ENCODE measurements around the gene AHDC1.

The AHDC1 gene

DNA sequence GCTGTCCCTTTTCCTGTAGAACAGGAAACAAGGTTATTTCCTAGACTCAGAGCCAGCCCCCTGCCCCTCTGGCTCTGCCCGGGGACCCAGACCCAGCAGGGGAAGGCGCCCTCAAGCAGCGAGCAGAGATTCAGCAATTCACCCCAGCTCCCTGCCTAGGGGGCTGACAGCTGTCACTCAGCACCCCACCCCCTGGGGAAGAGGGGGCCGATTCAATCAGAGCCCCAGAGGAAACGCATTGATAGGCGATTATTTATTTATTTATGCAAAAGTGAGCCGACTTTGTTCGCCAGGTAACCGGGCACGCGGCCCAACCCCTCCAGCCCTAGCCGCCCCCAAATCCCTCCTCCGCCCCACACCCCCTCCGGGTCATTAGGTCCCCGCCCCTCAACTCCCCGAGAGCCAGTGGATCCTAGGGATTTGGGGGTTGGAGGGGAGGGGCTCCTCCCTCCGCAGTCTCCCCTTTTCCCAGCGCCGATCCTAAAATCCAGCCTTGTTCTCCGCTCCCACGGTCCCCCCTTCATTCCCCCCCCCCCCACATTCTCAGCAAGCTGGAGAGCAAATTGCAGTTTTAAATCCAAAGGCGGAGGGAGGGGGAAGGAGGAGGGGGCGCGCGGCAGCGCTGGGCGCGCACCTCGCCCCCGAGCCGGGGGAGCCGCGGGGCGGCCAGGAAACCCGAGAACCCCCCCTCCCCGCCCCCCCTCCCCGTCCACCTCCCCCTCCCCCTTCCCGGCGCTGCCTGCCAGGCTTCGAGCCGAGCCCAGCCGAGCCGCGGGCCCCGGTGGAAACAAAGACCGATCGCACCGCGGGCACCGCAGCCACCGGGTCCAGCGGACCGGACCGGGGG is 1.3 kb downstream of the AHDC1 start:
- peak; percentile 33 for DNase-seq
- in situ Hi-C loops (cut with HindIII; ENCODE audit: low pct_ligation_motif_present, low pct_unique_long_range_greater_than_20kb, low sequenced_read_pairs) = no loop called here

- no peak for DNase-seq
- in situ Hi-C loops (cut with HindIII; ENCODE audit: low pct_ligation_motif_present, low pct_unique_long_range_greater_than_20kb, low sequenced_read_pairs) = no loop called here
Measured at GRCh38 chr1:27601771-27602461, 2.0 kb downstream of the AHDC1 start.

- in situ Hi-C loops (cut with HindIII; ENCODE audit: low pct_ligation_motif_present, low pct_unique_long_range_greater_than_20kb, low sequenced_read_pairs) = no loop called here
- no peak for DNase-seq
Measured at GRCh38 chr1:27601321-27601770, 2.6 kb downstream of the AHDC1 start.

DNA sequence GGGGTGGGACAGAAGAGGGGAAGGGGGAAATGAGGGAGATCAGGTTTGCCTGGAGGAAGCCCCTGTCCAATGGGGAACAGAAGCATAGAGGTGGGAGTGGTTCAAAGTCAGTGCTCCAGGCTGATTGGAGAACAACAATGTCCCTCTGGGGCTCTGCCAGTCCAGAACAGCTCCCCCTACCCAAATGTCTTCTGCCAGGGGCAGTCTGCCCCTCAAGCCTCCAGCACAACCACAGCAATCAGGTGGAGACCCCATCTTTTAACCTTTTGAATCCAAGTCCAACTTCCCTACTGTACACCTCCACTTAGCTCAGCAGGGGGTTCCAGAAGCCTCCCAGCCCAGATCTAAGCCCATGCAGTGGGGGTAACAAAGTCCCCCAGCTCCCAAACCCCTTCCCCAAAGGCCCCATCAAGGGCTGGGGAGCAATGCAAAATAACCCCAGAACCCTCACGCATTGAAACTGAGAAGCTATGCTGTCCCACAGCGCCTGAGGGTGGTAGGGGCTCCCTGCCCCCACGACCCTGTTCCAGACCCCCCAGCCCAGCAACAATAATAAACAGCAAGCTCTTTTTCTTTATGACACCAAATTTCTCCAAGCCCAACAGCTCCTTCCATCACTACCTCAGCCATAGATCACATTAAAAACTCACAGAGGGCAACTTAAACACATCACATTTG is 3.3 kb downstream of the AHDC1 start:
- in situ Hi-C loops (cut with HindIII; ENCODE audit: low pct_ligation_motif_present, low pct_unique_long_range_greater_than_20kb, low sequenced_read_pairs) = no loop called here
- DNase-seq = peak; percentile 19

DNA sequence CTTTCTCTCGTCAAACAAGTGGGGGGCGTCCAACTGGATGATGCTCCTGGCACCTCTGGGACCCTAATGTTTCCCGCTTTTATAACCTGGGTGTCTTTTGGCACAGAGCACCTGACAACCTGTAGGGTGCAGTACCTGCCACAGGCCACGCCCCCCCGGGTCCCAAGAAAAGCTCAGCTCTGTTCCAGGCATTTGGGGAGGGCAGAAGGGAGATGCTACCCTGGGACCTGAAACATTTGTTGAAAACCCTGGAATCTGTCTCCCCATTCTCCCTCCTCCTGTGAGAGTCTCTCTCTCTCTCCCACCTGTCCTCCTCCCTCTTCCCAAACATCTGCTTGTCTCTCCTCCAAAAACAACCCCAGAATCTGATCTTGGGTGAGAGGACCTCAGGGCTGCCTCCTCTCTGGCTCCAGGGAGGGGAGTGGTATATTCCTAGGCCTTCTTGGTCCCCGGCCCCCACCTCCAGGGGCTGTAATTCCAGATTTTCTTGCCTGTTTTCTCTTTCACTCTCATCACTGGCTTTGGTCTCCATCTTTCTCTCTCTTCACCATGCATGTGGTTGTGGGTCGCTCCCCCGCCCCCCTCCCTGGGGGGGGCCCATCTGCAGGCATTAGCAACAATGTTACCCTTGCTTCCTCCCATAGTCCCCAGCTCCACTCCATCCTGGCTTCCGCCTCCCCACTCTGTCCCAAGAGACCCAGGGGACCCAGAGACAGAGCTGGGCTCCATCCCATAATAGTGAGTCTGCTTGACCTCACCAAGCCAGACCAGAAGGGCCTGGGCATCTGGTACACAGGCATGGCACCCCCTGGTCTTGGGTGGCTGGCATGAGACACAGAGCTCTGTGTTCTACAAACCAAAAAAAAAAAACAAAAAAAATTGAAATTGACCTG is 4.1 kb downstream of the AHDC1 start:
- in situ Hi-C loops (cut with HindIII; ENCODE audit: low pct_ligation_motif_present, low pct_unique_long_range_greater_than_20kb, low sequenced_read_pairs) = no loop called here

DNA sequence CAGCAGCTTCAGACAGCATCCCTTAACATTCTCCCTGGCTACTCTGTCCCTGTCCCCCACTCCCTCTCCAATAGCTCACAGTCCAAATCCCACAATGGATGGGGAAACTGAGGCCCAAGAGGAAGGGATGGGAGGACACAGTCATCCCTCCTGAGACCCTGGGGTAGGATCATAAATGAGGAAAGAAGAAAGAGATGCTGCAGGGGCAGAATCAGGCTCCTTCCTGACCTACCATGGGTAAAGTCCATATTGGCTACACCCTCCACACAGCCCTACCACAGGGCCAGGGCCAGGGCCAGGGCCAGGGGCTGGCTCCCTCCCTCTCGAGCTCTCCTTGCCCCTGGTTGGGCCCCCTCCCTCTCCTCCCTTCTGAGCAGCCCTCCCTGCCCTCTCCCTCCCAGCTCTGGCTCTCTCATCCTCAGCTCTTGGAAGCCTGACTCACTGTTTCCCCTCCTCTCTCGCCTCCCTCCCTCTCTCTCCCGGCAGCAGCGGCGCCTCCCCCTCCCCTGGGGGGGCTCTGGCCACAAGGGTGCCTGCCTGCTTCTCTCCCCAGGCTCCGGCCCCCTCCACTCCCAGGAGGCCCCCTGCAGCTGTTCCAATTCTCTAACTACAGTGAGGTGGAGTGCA is 4.9 kb downstream of the AHDC1 start:
- in situ Hi-C loops (cut with HindIII; ENCODE audit: low pct_ligation_motif_present, low pct_unique_long_range_greater_than_20kb, low sequenced_read_pairs) = no loop called here
- DNase-seq = peak; percentile 34

More for the DNA sequence above, 4.1 kb downstream of the AHDC1 start:
- no peak for DNase-seq

DNA sequence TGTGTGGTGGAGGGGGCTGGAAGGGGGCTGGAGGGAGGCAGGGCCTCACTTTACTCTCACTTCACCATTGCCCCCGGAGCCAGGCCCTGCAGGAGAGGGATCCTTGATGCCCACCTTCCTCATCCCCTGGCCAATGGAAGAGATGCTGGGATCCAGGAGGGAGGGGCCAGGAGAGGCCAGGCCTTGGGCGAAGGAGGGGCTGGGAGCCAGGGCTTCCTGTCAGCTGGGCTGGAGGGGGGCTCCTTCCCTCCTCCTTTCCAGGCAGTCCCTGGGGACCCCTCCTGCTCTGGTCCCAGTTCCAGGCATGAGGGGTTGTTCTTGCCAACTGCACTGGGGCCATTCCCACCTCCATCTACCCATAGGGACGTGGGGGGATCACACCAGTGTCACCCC is 5.7 kb downstream of the AHDC1 start:
- DNase-seq = no peak
- in situ Hi-C loops (cut with HindIII; ENCODE audit: low pct_ligation_motif_present, low pct_unique_long_range_greater_than_20kb, low sequenced_read_pairs) = no loop called here

DNA sequence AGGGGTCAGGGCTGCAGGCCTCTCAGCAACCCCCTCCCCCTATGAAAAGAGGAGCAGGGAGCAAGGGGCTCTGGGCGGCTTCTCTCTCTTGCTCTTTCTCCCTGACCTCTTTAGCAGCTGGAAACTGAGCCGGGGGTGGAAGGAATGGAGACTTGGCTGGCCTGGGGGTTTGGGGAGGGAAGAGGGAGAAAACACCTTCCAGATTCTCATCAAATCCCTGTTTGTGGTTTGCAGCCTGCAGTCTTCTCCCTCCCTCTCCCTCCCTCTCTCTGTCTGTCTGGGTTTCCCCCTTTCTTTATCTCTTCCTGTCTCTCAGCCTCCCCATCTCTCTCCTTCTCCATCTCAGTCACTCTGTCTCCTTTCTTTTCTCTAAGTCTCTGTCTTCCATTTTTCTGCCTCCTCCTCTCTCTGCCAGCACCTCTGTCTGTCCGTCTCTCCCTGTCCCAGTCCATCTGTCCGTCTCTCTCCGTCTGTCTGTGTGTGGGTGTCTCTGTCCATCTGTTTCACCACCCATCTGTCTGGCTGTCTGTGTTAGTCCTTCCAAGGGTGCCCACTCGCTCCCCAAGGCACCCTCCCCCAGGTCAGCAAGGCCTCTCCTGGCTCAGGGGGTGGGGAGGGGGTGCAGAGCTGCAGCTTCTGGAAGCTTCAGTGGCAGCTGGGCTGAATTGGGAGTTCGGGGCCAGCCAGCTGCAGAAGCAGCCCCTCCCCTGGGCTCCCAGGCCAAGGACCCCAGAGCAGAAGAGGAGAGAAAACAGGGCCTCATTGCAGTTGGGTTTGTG is 6.2 kb downstream of the AHDC1 start:
- DNase-seq = no peak
- in situ Hi-C loops (cut with HindIII; ENCODE audit: low pct_ligation_motif_present, low pct_unique_long_range_greater_than_20kb, low sequenced_read_pairs) = no loop called here

DNA sequence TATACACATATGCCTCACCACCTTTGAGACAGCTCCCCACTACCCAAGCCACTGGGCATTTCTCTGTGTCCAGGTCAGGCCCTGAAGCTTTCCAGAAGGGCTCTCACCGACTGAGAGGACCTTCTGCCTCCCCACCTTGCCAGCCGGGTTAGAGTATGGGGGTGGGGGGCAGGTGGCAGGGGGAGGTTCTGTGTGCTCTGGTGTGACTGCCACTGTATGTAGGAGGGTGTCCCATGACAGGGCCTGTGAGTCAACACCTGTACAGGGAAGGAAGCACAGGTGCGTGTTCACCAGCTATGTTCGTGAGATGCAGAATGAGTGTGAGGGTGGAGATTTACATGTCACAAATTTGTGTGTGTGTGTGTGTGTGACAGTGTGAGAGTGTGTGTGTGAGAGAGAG is 7.0 kb downstream of the AHDC1 start:
- DNase-seq = no peak
- in situ Hi-C loops (cut with HindIII; ENCODE audit: low pct_ligation_motif_present, low pct_unique_long_range_greater_than_20kb, low sequenced_read_pairs) = no loop called here

DNA sequence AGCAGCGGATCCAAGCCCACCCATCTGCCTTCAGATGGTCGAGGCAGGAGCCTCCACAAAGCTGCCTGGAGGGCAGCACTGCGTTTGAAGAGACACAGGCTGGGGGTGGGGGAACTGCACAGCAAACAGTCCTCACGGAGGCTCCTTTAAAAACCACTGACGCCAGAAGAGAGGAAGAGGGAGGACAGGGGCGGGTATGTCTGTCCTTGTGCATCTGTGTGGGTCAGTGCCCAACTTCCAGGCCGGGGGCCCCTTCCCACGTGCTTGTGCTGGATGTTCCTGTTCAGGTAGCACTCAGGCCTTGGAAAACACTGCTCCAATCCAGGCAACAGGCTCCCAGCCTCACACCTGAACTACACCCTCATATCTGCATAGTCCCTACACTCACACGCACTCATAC is 7.7 kb downstream of the AHDC1 start:
- in situ Hi-C loops (cut with HindIII; ENCODE audit: low pct_ligation_motif_present, low pct_unique_long_range_greater_than_20kb, low sequenced_read_pairs) = no loop called here
- no peak for DNase-seq

GRCh38 chr1:27595597-27595996 is 8.3 kb downstream of the AHDC1 start:
- in situ Hi-C loops (cut with HindIII; ENCODE audit: low pct_ligation_motif_present, low pct_unique_long_range_greater_than_20kb, low sequenced_read_pairs) = no loop called here
- no peak for DNase-seq

DNA sequence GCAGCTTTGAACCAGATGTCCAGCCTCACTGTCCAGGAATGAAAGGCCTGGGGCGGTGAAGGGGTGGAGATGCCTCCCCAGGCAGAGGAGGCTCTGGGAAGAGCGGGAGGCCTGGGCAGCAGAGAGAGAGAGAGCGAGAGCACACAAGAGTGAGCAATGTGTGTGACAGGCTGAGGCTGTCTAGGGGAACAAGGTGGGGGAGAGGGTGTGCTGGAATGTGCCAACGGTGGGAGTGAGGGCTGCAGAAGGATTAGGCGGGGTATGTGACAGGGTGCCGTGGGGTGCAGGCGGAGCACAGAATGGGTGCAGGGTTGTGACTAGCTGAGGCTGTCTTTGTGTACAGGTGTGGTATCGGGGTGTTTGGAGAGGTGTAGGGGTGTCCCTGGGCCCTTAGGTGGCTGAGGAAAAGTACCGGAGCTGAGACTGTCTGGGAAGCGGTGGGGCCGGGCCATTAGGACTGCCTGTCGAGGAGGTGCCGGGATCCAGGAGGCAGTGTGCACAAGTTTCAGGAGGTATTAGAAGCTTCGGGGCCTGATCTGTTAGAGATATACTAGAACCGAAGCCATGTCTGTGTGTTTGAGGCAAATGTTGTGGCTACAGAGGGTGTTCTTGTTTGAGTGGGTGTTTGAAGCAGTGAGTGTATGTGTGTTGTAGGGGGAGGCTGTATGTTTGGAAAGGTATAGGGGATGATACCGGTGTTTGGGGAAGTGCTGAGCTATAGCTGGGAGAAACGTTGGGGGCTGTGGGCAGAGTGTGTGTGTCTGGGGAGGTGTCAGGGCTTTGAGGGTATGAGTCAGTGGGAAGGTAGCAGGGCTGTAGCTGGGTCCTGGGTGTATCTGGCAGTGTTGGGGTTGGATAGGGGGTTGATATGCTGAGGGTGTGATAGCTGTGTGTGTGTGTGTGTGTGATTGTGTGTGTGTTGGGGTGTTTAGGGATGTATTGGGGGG is 9.1 kb downstream of the AHDC1 start:
- in situ Hi-C loops (cut with HindIII; ENCODE audit: low pct_ligation_motif_present, low pct_unique_long_range_greater_than_20kb, low sequenced_read_pairs) = no loop called here

GRCh38 chr1:27593678-27594563 is 10.0 kb downstream of the AHDC1 start:
- in situ Hi-C loops (cut with HindIII; ENCODE audit: low pct_ligation_motif_present, low pct_unique_long_range_greater_than_20kb, low sequenced_read_pairs) = no loop called here
- DNase-seq = no peak

More for the DNA sequence above, 9.1 kb downstream of the AHDC1 start:
- no peak for DNase-seq

GRCh38 chr1:27592931-27593677 is 10.8 kb downstream of the AHDC1 start:
- in situ Hi-C loops (cut with HindIII; ENCODE audit: low pct_ligation_motif_present, low pct_unique_long_range_greater_than_20kb, low sequenced_read_pairs) = no loop called here
- DNase-seq = no peak
